OCI-LY3 (cell line): Measurements from ENCODE around the gene GPR63.

Source experiments
- CTCF ChIP-seq: fragments of 200-600, 300-600 bp; sonication (generic); IDR thresholded peaks from 2 replicates; pipeline ENCODE4 v1.5.1; 2014; ENCODE audit warnings: antibody characterized with exemption, low read length, low read depth
- EZH2phosphoT487 ChIP-seq: fragments of 200-600 bp; shearing (Covaris generic); IDR thresholded peaks from 2 replicates; pipeline ENCODE4 v1.6.1; 2018; ENCODE audit warnings: antibody characterized with exemption, mixed run types, low read depth

GRCh38 chr6:96841345-96841744 lies 4.1 kb upstream of the GPR63 start:
- TF ChIP-seq CTCF (no peak), EZH2phosphoT487 (no peak)
